Brain microvascular endothelial cell (primary cell): ENCODE measurements around the gene FSTL4.

Experiments
- DNase-seq: peaks from one replicate; pipeline ENCODE4 v3.0.0-alpha.2; 2020
- H3K27ac ChIP-seq: fragments of 250-450 bp; sonication (Bioruptor Pico); 2 replicates; pipeline ENCODE4 v1.5.1; 2020; ENCODE audit warnings: mild to moderate bottlenecking, moderate library complexity
- H3K27me3 ChIP-seq: fragments of 250-450 bp; sonication (Bioruptor Pico); replicated peaks from 2 replicates; pipeline ENCODE4 v1.5.1; 2020; ENCODE audit warnings: mild to moderate bottlenecking
- H3K36me3 ChIP-seq: fragments of 250-450 bp; sonication (Bioruptor Pico); replicated peaks from 2 replicates; pipeline ENCODE4 v1.5.1; 2020; ENCODE audit warnings: mild to moderate bottlenecking
- H3K4me3 ChIP-seq: 2 replicates; pipeline ENCODE4 v1.5.1; 2011; ENCODE audit warnings: low read depth, mild to moderate bottlenecking, control low read depth, low read length, moderate library complexity
- in situ Hi-C: cut with HindIII; loops from 2 replicates; pipeline ENCODE4 v1.10.0; 2017; ENCODE audit warnings: low sequenced_read_pairs, low pct_ligation_motif_present
- TF ChIP-seq, protein P1 (sequence below): IDR thresholded peaks from 2 replicates; pipeline ENCODE4 v1.5.1; 2011; ENCODE audit warnings: low read depth, mild to moderate bottlenecking, moderate library complexity, low read length, control low read depth, inconsistent platforms; ENCODE audit errors: missing control alignments

Gene FSTL4

DNA sequence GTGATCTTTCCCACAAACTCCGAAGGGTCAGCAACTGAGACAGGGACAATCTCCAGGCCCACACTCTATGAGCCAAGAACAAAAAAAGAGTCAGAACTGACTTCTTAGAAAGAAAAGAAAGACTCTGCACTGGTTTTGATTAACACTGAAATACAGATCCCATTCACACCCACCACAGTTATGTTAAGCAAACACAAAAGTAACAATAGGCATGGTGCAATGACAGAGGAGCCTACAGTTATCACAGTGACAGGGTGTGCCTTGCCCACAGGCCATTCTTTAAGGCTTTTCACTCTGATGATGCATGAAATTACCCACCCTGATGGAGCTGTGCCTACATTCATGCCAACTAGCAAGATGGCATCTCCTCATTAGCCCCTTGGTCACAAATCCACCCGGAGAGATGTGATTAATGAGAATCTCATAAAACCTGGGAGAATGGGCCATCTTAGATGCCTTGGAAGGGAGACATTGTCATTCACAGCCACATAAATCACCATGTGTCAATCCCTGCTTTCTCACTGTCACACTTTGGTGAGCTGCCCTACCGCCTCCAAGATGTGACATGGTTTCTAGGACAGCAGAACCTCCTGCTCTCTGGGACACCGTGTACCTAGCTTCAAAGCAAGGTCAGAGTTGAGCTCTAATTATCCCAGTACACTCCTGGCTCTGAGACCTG, 27.6 kb upstream of the FSTL4 start:
- H3K36me3 ChIP-seq, result no peaks in the 10 kb centered on the region
- H3K27ac ChIP-seq, result no peak overlapping the region
- TF ChIP-seq, protein P1, sequence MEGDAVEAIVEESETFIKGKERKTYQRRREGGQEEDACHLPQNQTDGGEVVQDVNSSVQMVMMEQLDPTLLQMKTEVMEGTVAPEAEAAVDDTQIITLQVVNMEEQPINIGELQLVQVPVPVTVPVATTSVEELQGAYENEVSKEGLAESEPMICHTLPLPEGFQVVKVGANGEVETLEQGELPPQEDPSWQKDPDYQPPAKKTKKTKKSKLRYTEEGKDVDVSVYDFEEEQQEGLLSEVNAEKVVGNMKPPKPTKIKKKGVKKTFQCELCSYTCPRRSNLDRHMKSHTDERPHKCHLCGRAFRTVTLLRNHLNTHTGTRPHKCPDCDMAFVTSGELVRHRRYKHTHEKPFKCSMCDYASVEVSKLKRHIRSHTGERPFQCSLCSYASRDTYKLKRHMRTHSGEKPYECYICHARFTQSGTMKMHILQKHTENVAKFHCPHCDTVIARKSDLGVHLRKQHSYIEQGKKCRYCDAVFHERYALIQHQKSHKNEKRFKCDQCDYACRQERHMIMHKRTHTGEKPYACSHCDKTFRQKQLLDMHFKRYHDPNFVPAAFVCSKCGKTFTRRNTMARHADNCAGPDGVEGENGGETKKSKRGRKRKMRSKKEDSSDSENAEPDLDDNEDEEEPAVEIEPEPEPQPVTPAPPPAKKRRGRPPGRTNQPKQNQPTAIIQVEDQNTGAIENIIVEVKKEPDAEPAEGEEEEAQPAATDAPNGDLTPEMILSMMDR, result no peak
- DNase-seq, result no peak
- H3K27me3 ChIP-seq, result no peaks in the 10 kb centered on the region
- in situ Hi-C loops, result no loop called here
- no peak overlapping the region for H3K4me3 ChIP-seq

DNA sequence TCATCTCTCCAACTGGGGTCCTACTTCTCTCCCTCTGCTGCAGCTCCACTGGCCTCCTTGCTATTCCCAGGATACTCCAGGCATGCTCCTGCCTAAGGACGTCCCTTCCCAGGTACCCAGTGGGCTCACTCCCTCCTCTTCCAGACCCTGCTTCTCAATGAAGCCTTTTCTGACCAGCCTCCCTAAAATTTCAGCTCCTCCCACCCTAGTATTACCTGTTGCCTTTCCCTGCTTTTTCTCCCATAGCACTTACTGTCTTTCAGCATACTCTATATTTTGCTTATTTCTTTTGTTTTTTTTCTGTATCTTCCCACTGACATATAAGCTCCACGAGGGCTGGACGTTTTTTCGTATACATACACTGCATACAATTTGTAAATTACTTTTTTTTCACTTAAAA, 26.1 kb upstream of the FSTL4 start:
- Histone ChIP-seq H3K36me3 (no peaks in the 10 kb centered on the region), H3K27ac (no peak overlapping the region), H3K27me3 (no peaks in the 10 kb centered on the region), H3K4me3 (no peak overlapping the region)
- DNase-seq, result no peak
- TF ChIP-seq, protein P1, result no peak
- in situ Hi-C loops, result no loop called here

DNA sequence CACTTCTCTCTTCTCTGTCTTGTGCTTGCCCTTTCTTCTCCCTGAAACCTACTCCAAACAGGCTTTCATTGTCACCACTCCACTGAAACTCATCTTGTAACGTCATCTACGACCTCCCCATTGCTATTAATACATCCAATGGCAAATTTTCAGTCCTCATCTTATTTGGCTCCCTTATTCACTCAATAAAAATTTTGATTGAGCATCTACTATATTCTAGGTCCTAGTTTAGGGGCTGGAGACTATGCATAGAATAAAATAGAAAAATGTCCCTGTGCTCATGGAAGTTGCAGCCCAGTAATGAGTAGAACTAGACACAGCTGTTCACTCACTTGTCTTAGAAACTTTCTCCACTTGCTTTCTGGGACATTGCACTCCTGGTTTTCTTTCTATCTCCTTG, 24.9 kb upstream of the FSTL4 start:
- in situ Hi-C loops, result no loop called here
- H3K36me3 ChIP-seq, result no peaks in the 10 kb centered on the region
- no peak for DNase-seq
- no peak overlapping the region for H3K4me3 ChIP-seq
- TF ChIP-seq, protein P1, result no peak
- H3K27ac ChIP-seq, result no peak overlapping the region
- no peaks in the 10 kb centered on the region for H3K27me3 ChIP-seq

DNA sequence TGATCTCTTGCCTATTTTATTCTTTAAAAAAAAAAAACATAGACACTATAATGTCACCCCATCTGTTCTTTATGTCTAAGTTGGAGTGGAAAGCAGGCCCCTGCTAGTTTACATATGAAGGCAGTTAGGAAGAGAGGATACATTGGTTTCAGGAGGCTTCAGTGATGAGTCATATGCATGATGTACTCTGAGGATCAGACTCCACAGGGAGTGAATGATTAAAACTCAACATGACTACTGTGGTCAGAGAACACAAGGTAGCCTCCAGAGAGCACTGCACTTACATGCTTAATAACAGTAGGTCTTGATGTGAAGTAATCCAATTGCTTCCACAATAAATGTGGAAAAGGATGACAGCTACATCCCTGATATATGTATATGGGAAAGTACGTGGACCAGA, 22.7 kb upstream of the FSTL4 start:
- TF ChIP-seq, protein P1, result no peak
- peak; percentile 56 for DNase-seq
- Histone ChIP-seq H3K27me3 (no peaks in the 10 kb centered on the region), H3K4me3 (no peak overlapping the region), H3K36me3 (no peaks in the 10 kb centered on the region), H3K27ac (no peak overlapping the region)
- in situ Hi-C loops, result no loop called here

DNA sequence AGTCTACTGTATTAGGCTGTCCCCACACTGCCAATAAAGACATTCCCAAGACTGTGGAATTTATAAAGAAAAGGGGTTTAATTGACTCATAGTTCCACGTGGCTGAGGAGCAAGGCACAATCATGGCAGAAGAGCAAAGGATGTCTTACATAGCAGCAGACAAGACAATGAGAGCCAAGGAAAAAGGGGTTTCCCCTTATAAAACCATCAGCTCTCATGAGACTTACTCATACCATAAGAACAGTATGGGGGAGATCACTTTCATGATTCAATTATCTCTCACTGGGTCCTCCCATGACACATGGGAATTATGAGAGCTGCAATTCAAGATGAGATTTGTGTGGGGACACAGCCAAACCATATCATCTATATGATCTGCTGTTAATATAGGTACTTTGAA, 14.8 kb upstream of the FSTL4 start:
- TF ChIP-seq, protein P1, result no peak
- H3K4me3 ChIP-seq, result no peak overlapping the region
- no peak overlapping the region for H3K27ac ChIP-seq
- DNase-seq, result no peak
- H3K36me3 ChIP-seq, result no peaks in the 10 kb centered on the region
- in situ Hi-C loops, result no loop called here
- no peaks in the 10 kb centered on the region for H3K27me3 ChIP-seq

DNA sequence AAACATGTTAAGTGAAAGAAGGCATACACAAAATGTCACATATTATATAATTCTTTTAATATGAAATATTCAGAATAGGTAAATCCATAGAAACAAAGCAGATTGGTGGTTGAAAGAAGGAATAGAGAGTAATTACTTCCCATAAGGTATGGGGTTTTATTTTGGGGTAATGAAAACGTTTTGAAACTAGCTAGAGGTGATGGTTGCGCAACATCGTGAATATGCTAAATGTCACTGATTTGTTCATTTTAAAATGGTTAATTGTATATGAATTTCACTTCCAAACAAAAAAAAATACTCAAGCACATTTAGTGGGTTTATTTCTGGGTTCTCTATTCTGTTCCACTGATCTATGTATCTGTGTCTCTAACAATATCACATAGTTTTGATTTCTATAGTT, 12.0 kb upstream of the FSTL4 start:
- Histone ChIP-seq H3K36me3 (no peaks in the 10 kb centered on the region), H3K27me3 (no peaks in the 10 kb centered on the region), H3K4me3 (no peak overlapping the region), H3K27ac (no peak overlapping the region)
- in situ Hi-C loops, result no loop called here
- TF ChIP-seq, protein P1, result no peak
- DNase-seq, result no peak
